Stimulated activated CD4-positive, alpha-beta T cell treated with anti-CD3 and anti-CD28 coated beads, TNF-alpha, amount 100 ng/mL, for 1 hour (primary cell): ENCODE results near the gene KRT32.
"Not testable (repeated sequence)": the region's sequence is repeated elsewhere in the genome, so short reads cannot be mapped to it uniquely, and the experiment has no call there.

Experiments used
- DNase-seq, 3 donors: peaks; one replicate each; pipeline ENCODE4 v3.0.0-alpha.2; 2020; ENCODE audit warnings: low read depth in 3 of 3, low spot score in 1 of 3

Gene KRT32

DNA sequence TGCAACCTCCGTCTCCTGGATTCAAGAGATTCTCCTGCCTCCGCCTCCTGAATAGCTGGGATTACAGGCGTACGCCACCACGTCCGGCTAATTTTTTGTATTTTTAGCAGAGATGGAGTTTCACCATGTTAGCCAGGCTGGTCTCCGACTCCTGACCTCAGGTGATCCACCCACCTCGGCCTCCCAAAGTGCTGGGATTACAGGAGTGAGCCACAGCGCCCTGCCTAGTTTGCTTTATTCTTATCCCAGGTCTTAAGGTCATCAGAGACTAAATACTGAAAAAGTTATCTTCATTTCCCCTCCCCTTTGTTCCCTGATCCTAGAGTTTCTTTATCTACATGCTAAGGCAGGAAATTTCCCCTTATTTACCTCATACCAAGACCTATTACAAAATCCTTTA lies 36.8 kb downstream of the KRT32 start:
- DNase-seq: not testable (repeated sequence)

DNA sequence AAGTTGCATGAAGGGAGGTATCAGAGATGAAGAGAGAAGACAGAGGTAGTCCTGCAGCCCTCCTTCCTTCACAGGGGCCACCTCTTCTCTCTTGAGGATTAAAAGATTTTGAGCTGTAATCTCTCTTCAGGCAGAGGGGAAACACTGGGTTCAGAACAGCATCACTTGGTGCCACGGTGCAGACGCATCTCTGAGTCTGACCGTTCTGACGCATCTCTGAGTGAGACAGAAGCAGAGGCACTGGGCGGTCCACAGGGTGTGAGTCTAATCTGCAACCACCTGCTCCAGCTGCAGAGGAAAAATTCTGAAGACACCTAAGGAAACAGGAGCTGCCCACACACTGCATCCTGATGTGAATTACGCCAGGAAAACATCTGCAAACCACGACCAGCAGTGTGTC lies 37.5 kb downstream of the KRT32 start:
- no peak for DNase-seq

DNA sequence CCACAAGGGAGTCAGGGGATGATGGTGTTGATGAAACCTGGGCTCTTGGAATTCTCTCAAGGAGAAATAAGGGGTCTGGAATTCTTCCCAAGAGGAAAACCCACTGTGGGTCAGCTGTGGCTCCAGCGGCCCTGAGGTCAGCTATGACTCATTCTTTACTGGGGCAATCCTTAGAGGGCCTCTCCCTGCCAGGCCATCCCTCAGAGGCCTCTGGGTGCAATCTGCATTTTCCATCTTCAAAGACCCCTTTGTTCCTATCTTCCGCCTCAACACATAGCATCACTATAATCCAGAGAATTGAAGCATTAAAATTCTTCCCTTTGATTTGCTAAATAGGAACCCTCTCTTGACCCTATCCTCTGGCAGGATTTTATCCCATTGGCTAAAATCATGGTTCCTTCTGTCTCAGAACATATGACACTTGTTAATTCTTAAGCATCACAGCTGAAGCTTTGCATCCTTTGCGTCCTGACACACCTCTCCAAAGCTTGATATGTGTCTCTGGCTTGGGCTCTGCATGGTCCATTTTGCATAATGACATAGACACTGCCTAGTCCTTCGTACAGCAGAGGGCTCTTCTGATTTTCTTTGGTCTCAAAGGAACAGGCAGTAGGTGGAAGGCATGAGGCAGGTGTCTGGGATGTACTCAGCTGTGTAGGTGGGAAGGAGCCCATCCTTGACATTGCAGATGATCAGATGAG lies 38.4 kb downstream of the KRT32 start:
- no peak for DNase-seq

DNA sequence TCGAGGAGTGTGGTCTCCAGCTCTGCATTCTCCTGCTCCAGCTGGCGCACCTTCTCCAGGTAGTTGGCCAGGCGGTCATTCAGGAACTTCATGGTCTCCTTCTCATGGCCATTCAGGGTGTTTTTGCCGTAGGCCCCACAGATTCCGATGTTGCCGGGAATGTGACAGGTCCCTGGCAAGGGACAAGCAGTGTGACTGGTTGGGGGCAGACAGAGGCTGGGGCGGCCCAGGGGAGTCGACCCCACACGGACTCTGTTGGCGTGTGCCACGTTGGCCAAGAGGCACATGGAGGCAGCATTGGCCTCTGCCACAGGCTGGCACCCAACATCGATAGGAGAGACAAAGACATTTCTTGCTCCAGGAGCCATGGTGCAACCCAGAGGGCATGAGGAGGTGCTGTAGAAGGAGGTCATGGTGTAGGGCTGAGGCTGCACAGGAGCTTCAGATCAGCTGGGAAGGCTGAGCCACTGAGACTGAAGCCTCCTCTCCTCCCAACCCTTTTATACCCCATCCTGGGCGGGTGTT lies 43.0 kb downstream of the KRT32 start, which contains the start of gene KRT37:
Gene KRT37 (minus strand): TSS at position 475 of the 525 bp plus-strand sequence. CDS start 62 bp downstream, at position 413.
- DNase-seq: no peak

- not testable (repeated sequence) for DNase-seq
Measured at GRCh38 chr17:41422586-41422985, 44.6 kb downstream of the KRT32 start.

DNA sequence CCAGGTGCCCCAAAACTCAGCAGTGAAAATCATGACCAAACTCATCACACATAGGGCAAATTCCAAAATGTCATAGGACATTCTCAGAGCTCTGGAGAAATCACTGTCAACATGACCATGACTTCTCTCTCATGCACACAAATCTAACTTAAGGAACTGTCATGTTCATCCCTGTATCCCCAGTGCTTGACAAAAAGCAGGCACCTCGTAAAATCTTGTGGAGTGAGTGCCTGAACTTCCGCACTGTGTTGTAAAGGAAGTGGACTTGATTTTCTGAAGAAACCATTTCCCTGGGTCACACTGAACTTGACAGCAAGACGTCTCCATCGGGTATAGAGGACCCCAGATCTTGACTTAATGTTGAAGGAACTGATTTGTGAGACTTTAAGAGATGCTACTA lies 45.6 kb downstream of the KRT32 start:
- no peak for DNase-seq

DNA sequence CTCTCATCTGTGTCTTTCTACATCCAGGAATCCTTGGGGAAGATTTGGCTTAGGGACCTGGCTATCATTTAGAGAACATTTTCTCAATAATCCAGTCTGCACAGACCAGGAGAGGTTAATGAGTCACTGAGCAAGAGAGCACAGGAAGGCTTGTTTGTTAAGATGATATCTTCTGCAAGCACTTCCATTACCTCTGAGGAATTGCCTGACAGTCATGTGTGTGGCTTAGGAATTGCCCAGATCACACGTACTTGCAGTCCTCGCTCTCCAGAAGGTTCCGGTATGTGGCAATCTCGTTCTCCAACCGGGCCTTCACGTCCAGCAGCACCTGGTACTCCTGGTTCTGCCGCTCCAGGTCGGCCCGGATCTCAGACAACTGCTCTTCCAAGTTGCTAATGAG lies 46.1 kb downstream of the KRT32 start:
- DNase-seq: no peak

DNA sequence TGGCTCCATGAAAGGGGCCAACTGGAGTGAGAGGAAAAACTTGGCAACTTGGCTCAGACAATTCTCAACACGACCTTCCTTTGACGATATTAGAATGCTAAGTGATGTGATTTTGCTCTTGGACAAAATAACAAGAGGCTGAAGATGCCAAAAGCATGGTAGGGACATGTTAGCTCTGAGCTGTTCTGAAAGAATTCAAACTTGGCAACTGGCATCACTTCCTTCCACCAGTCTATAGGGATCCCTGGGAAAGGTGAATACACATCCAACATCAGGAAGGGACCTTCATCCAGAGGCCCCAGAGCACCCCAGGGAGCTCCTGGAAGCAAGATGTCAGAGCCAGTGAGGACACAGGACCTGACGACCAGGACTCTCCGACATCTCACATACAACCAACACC lies 47.1 kb downstream of the KRT32 start:
- no peak for DNase-seq

DNA sequence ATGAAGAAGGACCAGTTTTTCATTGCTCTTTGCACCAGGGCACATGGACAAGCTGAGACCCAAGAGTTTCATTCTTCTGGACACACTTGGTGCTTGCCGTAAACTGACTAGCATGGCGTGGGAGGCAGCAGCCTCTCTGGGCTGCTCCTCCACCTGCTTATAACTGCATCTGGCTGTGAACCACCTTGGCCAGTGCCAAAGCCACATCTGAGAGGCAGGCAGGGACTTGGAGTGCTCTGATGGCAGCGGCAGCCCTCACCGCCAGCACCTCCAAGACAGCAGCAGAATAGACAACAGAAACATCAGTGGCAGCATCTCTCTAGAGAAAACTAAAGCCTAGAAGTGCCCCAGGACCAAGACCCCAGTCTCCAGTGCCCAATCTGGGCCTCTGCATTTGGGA lies 47.5 kb downstream of the KRT32 start:
- DNase-seq: no peak

DNA sequence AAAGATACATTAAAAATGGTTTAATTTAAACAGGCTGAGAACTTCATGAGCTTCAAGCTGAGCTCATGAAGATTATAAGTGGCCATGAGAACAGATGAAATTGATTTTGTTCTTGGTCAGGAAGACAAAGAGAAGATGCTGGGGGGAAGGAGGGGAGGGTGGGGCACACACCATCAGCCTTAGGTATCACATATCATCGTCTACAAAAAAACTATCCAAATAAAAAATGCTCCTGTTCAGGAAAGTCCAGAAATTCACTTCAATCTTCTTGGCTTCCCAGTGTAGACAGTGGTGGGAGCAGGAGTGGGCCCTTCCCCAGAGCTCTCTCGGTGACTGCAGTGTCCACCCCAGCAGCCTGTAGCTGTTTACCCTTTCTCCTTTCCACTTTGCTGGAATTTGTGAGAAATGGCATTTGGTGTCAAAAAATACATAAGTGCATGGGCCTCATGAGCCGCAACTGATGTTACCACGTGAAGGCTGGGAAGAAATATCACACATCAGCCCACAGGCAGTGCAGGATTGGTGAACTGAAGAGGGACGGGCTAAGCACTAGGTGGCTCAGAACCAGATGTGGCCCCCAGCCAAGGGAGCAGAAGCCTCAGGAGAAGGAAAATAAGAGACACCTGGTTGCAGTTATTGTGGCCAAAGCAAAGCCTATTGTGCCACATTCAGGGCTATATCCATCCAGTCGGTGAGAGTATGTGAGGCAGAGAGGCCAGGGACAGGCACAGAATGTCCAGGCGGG lies 48.9 kb downstream of the KRT32 start:
- DNase-seq: no peak

DNA sequence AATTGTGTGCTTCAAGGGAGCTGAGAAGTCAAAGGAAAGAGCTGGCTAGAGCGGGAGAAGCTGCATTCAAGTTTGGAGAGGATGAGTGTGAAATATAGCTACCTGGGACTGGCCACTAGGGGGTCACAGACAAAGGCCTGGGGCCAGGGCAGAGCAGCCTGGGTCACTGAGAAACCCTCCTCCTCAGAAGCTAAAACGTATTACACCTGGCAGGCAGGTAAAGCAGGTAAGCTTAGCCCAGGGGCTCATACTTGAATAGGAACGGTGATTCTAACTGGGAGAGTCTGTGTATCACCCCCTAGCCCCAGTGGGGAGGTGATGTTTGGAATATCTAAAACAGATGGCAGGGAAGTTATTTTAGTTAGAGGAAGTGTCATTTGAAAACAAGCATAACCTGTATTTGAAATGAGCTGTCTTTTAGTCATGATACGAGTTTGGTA lies 49.6 kb downstream of the KRT32 start:
- no peak for DNase-seq

- no peak for DNase-seq
Measured at GRCh38 chr17:41417127-41417526, 50.1 kb downstream of the KRT32 start.

DNA sequence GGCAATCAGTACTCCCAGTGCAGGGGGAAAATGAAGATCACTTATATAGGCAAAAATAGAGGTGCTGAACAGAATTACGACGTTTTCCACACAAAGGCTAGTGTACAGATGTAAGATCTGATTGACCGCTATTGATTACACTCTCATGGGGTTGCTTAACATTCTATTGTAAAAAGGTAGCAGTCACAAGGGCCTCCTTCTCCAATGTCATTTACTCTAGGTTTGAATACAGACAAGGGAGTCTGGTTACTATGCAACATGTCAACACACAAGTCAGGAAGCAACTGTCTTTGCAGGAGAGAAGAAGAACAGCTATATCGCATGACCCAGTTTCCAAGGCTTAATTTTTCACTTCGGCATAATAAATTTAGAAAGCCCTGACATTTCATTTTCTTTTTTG lies 50.7 kb downstream of the KRT32 start:
- no peak for DNase-seq

GRCh38 chr17:41415833-41416335 lies 51.3 kb downstream of the KRT32 start:
- no peak for DNase-seq

DNA sequence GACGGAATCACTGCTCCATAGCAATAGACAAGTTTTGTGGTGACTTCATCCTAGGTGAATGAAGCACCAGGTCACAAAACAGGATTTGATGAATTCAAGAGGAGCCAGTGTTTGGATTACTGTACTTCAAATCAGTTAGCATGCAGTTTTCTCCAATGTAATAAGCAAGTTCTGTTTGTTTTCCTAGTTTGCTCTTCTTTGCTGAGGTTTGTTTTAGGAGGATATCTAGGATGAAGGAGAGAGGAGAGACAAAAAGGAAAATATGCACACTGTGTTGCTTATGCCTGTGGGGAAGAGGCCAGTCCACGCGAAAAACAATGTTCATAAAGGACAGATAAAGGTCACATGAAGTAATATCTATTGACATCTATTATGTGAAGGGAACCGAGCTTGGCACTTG lies 51.8 kb downstream of the KRT32 start:
- no peak for DNase-seq

DNA sequence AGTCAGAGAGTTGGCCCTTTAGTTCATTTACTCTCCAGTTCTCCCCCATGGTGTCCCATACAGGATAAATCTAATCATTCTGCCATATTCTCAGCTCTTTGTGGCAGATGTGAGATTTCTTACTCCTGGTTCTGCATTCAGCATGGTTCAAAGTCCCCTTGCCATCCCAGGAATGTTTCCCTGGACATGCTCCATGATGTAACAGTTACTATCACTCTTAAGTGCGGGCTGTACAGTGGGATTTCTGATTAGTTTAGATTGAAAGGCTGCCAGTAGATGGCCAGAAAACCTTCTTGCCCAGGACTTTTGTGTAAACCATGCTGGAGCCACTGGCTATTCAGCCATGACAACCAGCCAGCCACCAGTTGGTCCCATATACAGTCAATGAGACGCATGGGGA lies 53.2 kb downstream of the KRT32 start:
- DNase-seq: no peak

- DNase-seq: no peak
Measured at GRCh38 chr17:41413353-41413957, 53.7 kb downstream of the KRT32 start.

- DNase-seq: no peak
Measured at GRCh38 chr17:41411072-41411840, 55.9 kb downstream of the KRT32 start.
